ENCODE data around the gene NGEF. TPM values are rescaled to one million over a fixed set of nuclear protein-coding genes. Genes with fewer than 3 reads are reported as not detected.

The NGEF gene
- total and polyA plus RNA-seq, 5 donors from 2014 or later, result 0.21 TPM; not detected in 4

DNA sequence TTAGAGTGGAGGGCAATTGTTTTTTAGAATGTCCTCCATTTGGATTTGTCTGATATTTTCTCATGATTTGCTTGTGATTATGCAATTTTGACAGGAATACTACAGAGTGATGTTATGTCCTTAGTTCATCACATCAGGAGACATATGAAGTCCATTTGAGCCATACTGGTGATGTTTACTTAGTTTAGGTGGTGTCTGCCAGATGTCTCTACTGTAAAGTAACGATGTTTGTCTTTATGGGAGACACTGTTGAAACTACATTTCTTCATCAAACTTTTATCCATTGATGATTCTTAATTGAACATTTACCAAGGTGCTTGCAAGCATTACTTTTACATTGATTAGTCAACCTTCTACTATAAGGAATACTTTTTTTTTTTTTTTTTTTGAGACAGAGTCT lies 147.9 kb downstream of the NGEF start:
- H3K4me3 Mint-ChIP-seq, result no peak overlapping the region
- H3K27me3 Mint-ChIP-seq, result peaks cover 7% of the 10 kb centered on the region
- no peak overlapping the region for H3K27ac Mint-ChIP-seq

DNA sequence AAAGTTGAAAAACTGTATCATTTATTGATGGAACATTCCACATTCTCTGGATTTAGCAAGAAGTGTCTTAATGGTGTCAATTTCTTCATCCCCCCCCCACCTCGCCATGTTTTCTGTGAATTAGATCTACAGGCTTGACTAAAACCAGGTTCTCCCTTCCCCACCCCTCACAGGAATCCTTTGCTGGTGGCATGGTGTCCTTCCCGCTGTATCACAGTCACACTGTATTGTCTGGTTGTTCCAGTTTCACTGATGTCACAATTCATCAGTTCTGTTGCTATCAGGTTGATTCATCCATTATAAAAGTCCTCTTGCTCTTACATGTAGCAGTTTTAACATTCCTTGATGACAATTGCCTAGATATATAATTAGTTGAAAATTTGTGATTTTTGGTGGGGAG lies 149.1 kb downstream of the NGEF start:
- peaks cover 25% of the 10 kb centered on the region for H3K36me3 Mint-ChIP-seq
- H3K4me1 ChIP-seq (ENCODE audit: control insufficient read depth, insufficient read depth, low read length, poor library complexity, severe bottlenecking), result no peaks in the 10 kb centered on the region
- DNase-seq (no peak), ATAC-seq (ENCODE audit: low read depth in 2 of 2) (no peak)
- no peak overlapping the region for H3K27ac ChIP-seq (ENCODE audit: insufficient read depth, low read length, poor library complexity, severe bottlenecking)
- H3K9me3 ChIP-seq (ENCODE audit: control insufficient read depth in 2 of 2, low read length in 2 of 2), result no peaks in the 10 kb centered on the region
- peaks cover 10% of the 10 kb centered on the region for H3K36me3 ChIP-seq (ENCODE audit: control insufficient read depth, insufficient read depth, low read length)
- H3K4me3 ChIP-seq (ENCODE audit: low read depth, low read length), result no peak overlapping the region
- H3K27ac Mint-ChIP-seq, result peak overlapping the region in 2 of 3 donors; percentile 54 to 59
- H3K4me1 Mint-ChIP-seq, result no peaks in the 10 kb centered on the region
- H3K27me3 ChIP-seq (ENCODE audit: control insufficient read depth, insufficient read depth, low read length), result no peaks in the 10 kb centered on the region
- no peaks in the 10 kb centered on the region for H3K27me3 Mint-ChIP-seq
- H3K4me3 Mint-ChIP-seq, result no peak overlapping the region
- no peaks in the 10 kb centered on the region for H3K9me3 Mint-ChIP-seq

More for the DNA sequence above, 147.9 kb downstream of the NGEF start:
- no peaks in the 10 kb centered on the region for H3K27me3 ChIP-seq (ENCODE audit: control insufficient read depth, insufficient read depth, low read length)
- no peak for ATAC-seq (ENCODE audit: low read depth in 2 of 2)
- no peaks in the 10 kb centered on the region for H3K9me3 ChIP-seq (ENCODE audit: control insufficient read depth in 2 of 2, low read length in 2 of 2)
- no peaks in the 10 kb centered on the region for H3K4me1 Mint-ChIP-seq
- H3K4me3 ChIP-seq (ENCODE audit: low read depth, low read length), result no peak overlapping the region
- H3K9me3 Mint-ChIP-seq, result no peaks in the 10 kb centered on the region
- no peaks in the 10 kb centered on the region for H3K4me1 ChIP-seq (ENCODE audit: control insufficient read depth, insufficient read depth, low read length, poor library complexity, severe bottlenecking)
- no peaks in the 10 kb centered on the region for H3K36me3 ChIP-seq (ENCODE audit: control insufficient read depth, insufficient read depth, low read length)
- peaks cover 18% of the 10 kb centered on the region for H3K36me3 Mint-ChIP-seq
- DNase-seq, result no peak
- no peak overlapping the region for H3K27ac ChIP-seq (ENCODE audit: insufficient read depth, low read length, poor library complexity, severe bottlenecking)

DNA sequence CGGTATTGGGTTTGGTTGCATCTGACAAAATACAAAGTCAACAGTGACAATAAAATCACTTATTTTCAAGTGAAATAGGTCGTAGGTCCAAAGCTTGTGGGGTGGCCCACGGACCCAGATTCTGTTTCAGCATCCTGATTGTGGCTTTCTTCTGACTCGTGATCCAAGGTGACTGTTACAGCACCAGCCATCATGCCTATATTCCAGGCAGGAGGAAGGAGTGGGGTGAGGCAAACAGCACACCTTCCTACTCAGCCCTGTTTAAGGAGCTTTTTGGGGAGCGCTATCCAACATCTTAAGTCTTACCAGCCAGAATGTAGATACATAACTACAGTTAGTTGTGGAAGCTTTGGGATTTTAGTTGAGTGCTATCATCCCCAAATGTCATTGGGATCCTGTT lies 151.7 kb downstream of the NGEF start:
- no peaks in the 10 kb centered on the region for H3K27me3 Mint-ChIP-seq
- H3K36me3 Mint-ChIP-seq, result peaks cover 43% of the 10 kb centered on the region
- peak overlapping the region in 1 of 3 donors; percentile 52 for H3K27ac Mint-ChIP-seq
- Histone ChIP-seq H3K4me1 (ENCODE audit: control insufficient read depth, insufficient read depth, low read length, poor library complexity, severe bottlenecking) (no peaks in the 10 kb centered on the region), H3K36me3 (ENCODE audit: control insufficient read depth, insufficient read depth, low read length) (peaks cover 35% of the 10 kb centered on the region), H3K9me3 (ENCODE audit: control insufficient read depth in 2 of 2, low read length in 2 of 2) (no peaks in the 10 kb centered on the region), H3K27me3 (ENCODE audit: control insufficient read depth, insufficient read depth, low read length) (no peaks in the 10 kb centered on the region), H3K4me3 (ENCODE audit: low read depth, low read length) (no peak overlapping the region), H3K27ac (ENCODE audit: insufficient read depth, low read length, poor library complexity, severe bottlenecking) (no peak overlapping the region)
- no peak for DNase-seq
- no peak overlapping the region for H3K4me3 Mint-ChIP-seq
- no peaks in the 10 kb centered on the region for H3K4me1 Mint-ChIP-seq
- no peak for ATAC-seq (ENCODE audit: low read depth in 2 of 2)
- no peaks in the 10 kb centered on the region for H3K9me3 Mint-ChIP-seq

DNA sequence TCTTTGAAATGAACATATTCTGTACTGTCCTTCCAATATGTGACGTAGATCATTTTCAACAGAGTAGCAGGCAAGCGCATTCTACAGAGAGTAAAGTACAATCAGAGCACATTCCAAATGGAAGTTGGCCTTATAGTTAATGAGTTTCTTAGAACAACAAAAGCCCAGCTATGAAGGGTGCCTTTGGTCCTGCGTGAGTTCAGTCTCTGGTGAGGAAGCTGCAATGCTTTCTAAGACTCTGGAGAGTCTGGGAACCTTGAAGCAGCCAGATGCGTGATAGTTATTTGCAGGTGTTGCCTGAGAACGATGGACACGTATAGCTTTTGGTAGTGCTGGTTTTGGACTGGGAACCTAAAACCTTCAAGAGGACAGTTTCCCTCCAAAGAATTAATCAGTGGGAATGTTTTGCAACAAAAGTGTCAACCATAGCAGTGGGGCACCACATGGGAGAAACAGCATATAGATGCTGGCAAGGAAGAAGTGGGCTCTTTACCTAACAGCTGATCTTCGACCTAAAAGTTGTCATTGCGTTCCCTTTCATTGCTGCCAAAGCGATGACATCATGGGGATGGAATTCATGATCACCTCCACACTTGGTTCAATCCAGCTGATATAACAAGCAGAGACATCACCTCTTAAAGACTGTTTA lies 152.3 kb downstream of the NGEF start:
- H3K4me1 ChIP-seq (ENCODE audit: control insufficient read depth, insufficient read depth, low read length, poor library complexity, severe bottlenecking), result no peaks in the 10 kb centered on the region
- H3K9me3 ChIP-seq (ENCODE audit: control insufficient read depth in 2 of 2, low read length in 2 of 2), result no peaks in the 10 kb centered on the region
- no peak for DNase-seq
- no peaks in the 10 kb centered on the region for H3K9me3 Mint-ChIP-seq
- ATAC-seq (ENCODE audit: low read depth in 2 of 2), result no peak
- no peak overlapping the region for H3K4me3 Mint-ChIP-seq
- H3K27me3 ChIP-seq (ENCODE audit: control insufficient read depth, insufficient read depth, low read length), result no peaks in the 10 kb centered on the region
- H3K36me3 Mint-ChIP-seq, result peaks cover 41% of the 10 kb centered on the region
- H3K27me3 Mint-ChIP-seq, result no peaks in the 10 kb centered on the region
- peaks cover 42% of the 10 kb centered on the region for H3K36me3 ChIP-seq (ENCODE audit: control insufficient read depth, insufficient read depth, low read length)
- H3K4me3 ChIP-seq (ENCODE audit: low read depth, low read length), result no peak overlapping the region
- peak overlapping the region in 1 of 3 donors; percentile 52 for H3K27ac Mint-ChIP-seq
- no peaks in the 10 kb centered on the region for H3K4me1 Mint-ChIP-seq
- H3K27ac ChIP-seq (ENCODE audit: insufficient read depth, low read length, poor library complexity, severe bottlenecking), result no peak overlapping the region

- Histone ChIP-seq H3K27me3 (ENCODE audit: control insufficient read depth, insufficient read depth, low read length) (no peaks in the 10 kb centered on the region), H3K36me3 (ENCODE audit: control insufficient read depth, insufficient read depth, low read length) (peaks cover 48% of the 10 kb centered on the region), H3K9me3 (ENCODE audit: control insufficient read depth in 2 of 2, low read length in 2 of 2) (no peaks in the 10 kb centered on the region), H3K4me3 (ENCODE audit: low read depth, low read length) (no peak overlapping the region), H3K27ac (ENCODE audit: insufficient read depth, low read length, poor library complexity, severe bottlenecking) (no peak overlapping the region), H3K4me1 (ENCODE audit: control insufficient read depth, insufficient read depth, low read length, poor library complexity, severe bottlenecking) (no peaks in the 10 kb centered on the region)
- ATAC-seq (ENCODE audit: low read depth in 2 of 2), result no peak
- H3K27me3 Mint-ChIP-seq, result no peaks in the 10 kb centered on the region
- no peak for DNase-seq
- H3K27ac Mint-ChIP-seq, result peak overlapping the region in 2 of 3 donors; percentile 76 to 85
- H3K36me3 Mint-ChIP-seq, result peaks cover 40% of the 10 kb centered on the region
- H3K4me1 Mint-ChIP-seq, result no peaks in the 10 kb centered on the region
- no peaks in the 10 kb centered on the region for H3K9me3 Mint-ChIP-seq
- no peak overlapping the region for H3K4me3 Mint-ChIP-seq
These were observed 153.6 kb downstream of the NGEF start for GRCh38 chr2:232859385-232859916.

DNA sequence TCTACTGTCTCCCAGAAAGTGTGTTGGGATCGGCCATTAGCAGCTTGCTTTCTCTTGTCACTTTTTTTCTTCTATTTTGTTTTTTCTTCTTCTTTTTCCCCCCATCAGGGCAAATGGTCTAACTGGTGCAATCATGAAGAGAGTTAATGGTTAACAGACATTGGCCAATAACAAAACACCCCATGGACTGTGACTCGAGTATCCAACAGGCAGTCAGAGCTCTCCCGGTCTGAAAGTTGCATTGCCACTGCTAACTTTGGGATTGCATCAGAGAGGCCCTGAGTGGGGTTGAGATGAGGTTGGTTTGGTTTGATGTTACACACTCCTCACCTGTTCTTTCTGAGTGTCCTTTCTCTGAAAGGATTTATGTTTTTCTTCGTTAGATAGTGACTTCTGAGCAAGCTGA lies 155.9 kb downstream of the NGEF start:
- peaks cover 0 to 3% (median 0%) of the 10 kb centered on the region in 4 donors for H3K4me1 Mint-ChIP-seq
- H3K27me3 Mint-ChIP-seq, result no peaks in the 10 kb centered on the region
- H3K27ac ChIP-seq (ENCODE audit: insufficient read depth, low read length, poor library complexity, severe bottlenecking), result no peak overlapping the region
- H3K27me3 ChIP-seq (ENCODE audit: control insufficient read depth, insufficient read depth, low read length), result no peaks in the 10 kb centered on the region
- H3K27ac Mint-ChIP-seq, result no peak overlapping the region
- peaks cover 37% of the 10 kb centered on the region for H3K36me3 Mint-ChIP-seq
- no peak overlapping the region for H3K4me3 ChIP-seq (ENCODE audit: low read depth, low read length)
- H3K36me3 ChIP-seq (ENCODE audit: control insufficient read depth, insufficient read depth, low read length), result peaks cover 53% of the 10 kb centered on the region
- H3K9me3 Mint-ChIP-seq, result no peaks in the 10 kb centered on the region
- ATAC-seq (ENCODE audit: low read depth in 2 of 2) (no peak), DNase-seq (no peak)
- H3K4me3 Mint-ChIP-seq, result no peak overlapping the region
- H3K9me3 ChIP-seq (ENCODE audit: control insufficient read depth in 2 of 2, low read length in 2 of 2), result no peaks in the 10 kb centered on the region
- H3K4me1 ChIP-seq (ENCODE audit: control insufficient read depth, insufficient read depth, low read length, poor library complexity, severe bottlenecking), result no peaks in the 10 kb centered on the region

DNA sequence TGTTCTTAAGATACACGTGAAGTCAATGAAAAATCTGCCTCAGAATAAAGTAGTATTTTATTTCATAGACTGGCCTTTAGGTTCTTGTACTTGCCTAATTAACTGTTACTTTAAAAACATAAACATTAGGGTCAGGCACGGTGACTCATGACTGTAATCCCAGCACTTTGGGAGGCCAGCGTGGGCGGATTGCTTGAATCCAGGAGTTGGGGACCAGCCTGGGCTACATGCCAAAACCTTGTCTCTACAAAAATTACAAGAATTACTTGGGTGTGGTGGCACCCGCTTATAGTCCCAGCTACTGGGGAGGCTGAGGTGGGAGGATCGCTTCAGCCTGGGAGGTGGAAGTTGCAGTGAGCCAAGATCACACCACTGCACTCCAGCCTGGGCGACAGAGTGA lies 159.0 kb downstream of the NGEF start:
- peaks cover 65% of the 10 kb centered on the region for H3K36me3 ChIP-seq (ENCODE audit: control insufficient read depth, insufficient read depth, low read length)
- Mint-ChIP-seq H3K36me3 (peaks cover 45% of the 10 kb centered on the region), H3K27ac (peak overlapping the region in 2 of 3 donors; percentile 20 to 72), H3K9me3 (no peaks in the 10 kb centered on the region), H3K4me3 (no peak overlapping the region), H3K27me3 (no peaks in the 10 kb centered on the region), H3K4me1 (peaks cover 0 to 3% (median 0%) of the 10 kb centered on the region in 4 donors)
- H3K27ac ChIP-seq (ENCODE audit: insufficient read depth, low read length, poor library complexity, severe bottlenecking), result no peak overlapping the region
- ATAC-seq (ENCODE audit: low read depth in 2 of 2), result no peak
- H3K27me3 ChIP-seq (ENCODE audit: control insufficient read depth, insufficient read depth, low read length), result no peaks in the 10 kb centered on the region
- no peaks in the 10 kb centered on the region for H3K9me3 ChIP-seq (ENCODE audit: control insufficient read depth in 2 of 2, low read length in 2 of 2)
- no peak for DNase-seq
- no peak overlapping the region for H3K4me3 ChIP-seq (ENCODE audit: low read depth, low read length)
- no peaks in the 10 kb centered on the region for H3K4me1 ChIP-seq (ENCODE audit: control insufficient read depth, insufficient read depth, low read length, poor library complexity, severe bottlenecking)

DNA sequence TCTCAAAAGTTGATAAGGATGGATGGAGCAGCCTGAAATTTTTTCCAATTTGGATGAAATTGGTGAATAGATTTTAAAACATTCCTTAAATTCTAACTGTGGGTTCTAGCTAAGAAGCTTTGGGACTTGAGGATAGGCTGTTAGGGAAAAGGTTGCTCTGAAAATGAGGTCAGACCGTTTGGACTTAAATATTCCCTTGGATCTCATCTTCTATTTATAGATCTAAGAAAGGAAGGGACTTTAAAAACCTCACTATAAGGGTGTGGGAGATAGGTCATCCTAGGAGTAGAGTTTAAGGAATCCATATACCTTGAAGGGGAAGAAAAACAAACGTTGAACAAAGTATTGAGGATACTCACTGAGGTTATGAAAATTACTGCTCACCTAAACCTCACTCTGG lies 160.4 kb downstream of the NGEF start:
- no peaks in the 10 kb centered on the region for H3K27me3 Mint-ChIP-seq
- Histone ChIP-seq H3K27ac (ENCODE audit: insufficient read depth, low read length, poor library complexity, severe bottlenecking) (no peak overlapping the region), H3K36me3 (ENCODE audit: control insufficient read depth, insufficient read depth, low read length) (peaks cover 65% of the 10 kb centered on the region), H3K4me1 (ENCODE audit: control insufficient read depth, insufficient read depth, low read length, poor library complexity, severe bottlenecking) (no peaks in the 10 kb centered on the region), H3K27me3 (ENCODE audit: control insufficient read depth, insufficient read depth, low read length) (no peaks in the 10 kb centered on the region), H3K4me3 (ENCODE audit: low read depth, low read length) (no peak overlapping the region), H3K9me3 (ENCODE audit: control insufficient read depth in 2 of 2, low read length in 2 of 2) (no peaks in the 10 kb centered on the region)
- no peak overlapping the region for H3K27ac Mint-ChIP-seq
- no peak overlapping the region for H3K4me3 Mint-ChIP-seq
- ATAC-seq (ENCODE audit: low read depth in 2 of 2) (no peak), DNase-seq (no peak)
- H3K4me1 Mint-ChIP-seq, result peaks cover 0 to 3% (median 0%) of the 10 kb centered on the region in 4 donors
- no peaks in the 10 kb centered on the region for H3K9me3 Mint-ChIP-seq
- peaks cover 46% of the 10 kb centered on the region for H3K36me3 Mint-ChIP-seq
